CD1c-positive myeloid dendritic cell (primary cell): Measurements from ENCODE around the gene LEMD2.

Experiments
- DNase-seq: peaks from one replicate; pipeline ENCODE4 v3.0.0-alpha.2; 2016; ENCODE audit errors: extremely low spot score

LEMD2 gene

DNA sequence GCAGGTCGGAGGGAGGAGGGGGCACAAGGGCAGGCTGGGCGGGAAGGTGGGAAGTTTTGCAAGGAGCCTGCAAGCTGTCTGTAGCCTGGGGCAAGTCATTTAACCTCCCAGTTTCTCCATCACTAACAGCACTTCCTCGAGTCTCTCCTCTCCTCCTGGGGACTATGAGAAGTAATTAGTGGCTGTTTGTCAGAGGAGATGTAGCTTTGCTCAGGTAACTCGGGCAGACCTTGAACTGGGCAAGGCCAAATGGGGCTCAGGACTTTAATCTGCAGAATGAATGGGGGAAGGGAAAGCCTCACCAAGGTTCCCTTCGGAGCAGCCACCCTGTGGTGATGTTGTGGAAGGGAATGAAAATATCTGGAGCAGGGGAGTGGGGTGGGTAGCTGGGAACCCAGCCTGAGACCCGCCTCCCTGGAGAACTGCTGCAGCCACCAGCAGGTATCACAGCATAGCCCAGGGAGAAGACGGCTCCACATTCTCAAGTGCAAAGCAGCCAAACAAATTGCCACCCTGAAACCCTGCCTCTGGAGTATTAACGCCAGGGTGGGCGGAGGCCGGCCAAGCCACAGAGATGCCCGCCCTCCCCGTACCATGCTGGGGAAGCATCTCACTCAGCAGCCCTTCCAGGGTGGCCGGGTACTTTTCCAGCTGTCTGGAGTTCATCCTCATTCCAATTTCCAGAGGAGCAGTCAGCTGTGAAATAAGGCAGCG is 6.1 kb upstream of the LEMD2 start:
- DNase-seq, result no peak

DNA sequence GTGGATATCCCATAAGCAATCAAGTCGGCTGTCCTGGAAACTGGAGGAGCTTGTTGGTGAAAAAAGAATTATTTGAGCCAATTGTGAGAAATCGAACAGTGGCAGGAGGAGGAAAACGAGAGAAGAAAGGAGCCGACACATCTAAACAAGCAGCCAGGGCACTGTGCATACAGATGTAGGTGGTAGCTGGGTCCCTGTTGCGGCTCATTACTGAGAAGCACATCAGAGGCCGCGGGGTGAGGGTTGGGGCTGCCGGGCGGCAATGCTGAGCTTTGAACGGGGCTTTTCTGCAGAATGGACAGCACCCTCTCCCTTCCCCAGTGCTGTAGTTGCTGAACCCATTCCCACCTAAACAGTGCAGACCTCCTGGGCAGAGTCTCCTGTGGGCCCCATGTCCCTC is 4.1 kb upstream of the LEMD2 start:
- no peak for DNase-seq

DNA sequence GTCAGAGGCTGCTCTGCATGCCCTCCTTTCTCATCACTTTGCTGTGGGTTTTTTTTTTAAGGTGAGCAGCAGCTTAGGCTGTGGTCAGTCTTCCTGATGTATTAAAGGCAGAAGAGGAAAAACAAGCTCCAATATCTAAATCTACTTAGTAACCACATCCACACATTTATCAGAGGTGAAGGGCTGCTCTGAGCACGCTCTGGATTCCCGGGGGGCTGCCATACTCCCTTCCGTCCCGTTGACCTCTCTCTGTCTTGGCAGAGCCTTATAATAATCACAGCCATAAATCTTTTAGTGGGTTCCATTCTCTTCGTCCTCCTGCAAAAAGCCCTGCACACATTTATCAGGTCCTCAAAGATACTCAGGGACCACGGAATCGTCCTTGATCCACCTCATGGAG is 2.7 kb upstream of the LEMD2 start:
- DNase-seq, result no peak

DNA sequence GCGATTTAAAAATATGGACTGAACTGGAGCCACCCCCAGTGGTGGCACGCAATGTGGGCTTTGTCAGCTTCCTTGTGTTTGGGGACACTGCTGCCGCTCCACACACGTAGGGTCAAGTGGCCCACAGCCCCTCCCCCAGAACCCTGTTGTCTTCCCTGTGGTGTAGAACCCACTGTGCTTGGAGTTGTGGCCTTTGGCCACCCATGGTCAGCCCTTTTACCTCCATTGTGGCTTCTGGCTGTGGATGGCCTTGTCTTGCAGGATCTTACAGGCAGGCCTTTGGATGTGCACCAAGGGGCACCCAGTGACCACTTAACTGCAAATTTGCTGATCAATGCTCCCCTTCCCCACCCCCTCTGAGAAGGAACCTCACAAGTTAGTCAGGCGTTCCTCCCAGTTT is 2.0 kb upstream of the LEMD2 start:
- DNase-seq, result no peak

DNA sequence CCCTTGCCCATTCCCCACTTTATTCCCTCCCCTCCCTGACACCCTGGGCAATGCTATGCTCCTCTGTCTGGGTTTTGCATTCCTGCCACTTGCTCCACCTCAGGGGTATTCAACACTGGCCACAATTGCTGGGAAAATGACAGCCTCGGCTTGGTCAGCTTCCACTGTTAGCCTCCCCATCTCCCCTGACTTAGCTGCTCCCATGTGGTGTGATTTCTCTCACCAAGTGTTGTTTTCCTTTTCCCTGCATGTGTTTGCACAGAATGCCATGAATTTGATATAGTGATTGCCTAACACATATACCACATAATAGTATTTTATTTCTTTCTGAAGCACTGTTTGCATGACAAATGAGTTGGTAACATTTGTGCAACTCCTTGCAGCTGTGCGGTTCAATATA is 1.4 kb upstream of the LEMD2 start:
- no peak for DNase-seq

- no peak for DNase-seq
Measured at GRCh38 chr6:33789550-33789895, 593 bp upstream of the LEMD2 start.

DNA sequence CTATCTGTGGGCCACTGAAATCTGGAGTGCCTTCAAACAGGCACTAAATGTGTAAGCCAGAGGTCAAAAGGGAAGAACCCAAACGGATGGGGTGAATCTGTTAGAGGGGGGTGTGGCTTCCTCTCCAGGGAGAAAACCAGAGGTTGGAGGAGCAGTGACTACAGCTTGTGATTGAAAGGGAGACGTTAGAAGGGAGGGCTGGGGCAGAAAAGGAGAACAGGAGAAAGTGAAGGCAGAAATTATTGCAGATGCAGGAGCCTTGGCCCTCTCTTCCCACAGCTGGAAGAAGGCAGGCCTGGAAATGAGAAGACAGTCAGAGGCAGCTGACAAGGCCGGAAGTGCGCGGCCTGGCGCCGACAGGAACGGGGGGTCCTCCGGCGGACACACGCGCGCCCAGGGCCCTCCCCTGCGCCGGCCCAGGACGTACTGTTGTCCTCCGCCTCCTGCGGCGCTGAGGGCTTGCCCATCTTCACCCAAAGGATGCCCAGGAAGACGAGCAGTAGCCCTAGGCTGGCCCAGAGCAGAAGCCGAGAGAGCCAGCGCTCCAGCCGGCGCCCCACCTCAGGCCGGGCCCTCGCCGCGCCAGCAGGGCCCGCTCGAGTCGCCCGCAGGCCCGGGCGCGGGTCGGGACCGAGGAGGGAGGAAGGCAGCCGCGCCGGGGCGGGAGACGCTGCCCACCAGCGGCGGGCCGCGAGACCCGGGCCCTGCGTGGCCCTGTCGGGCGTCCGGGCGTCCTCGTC is 806 bp downstream of the LEMD2 start:
- DNase-seq, result peak; percentile 89

DNA sequence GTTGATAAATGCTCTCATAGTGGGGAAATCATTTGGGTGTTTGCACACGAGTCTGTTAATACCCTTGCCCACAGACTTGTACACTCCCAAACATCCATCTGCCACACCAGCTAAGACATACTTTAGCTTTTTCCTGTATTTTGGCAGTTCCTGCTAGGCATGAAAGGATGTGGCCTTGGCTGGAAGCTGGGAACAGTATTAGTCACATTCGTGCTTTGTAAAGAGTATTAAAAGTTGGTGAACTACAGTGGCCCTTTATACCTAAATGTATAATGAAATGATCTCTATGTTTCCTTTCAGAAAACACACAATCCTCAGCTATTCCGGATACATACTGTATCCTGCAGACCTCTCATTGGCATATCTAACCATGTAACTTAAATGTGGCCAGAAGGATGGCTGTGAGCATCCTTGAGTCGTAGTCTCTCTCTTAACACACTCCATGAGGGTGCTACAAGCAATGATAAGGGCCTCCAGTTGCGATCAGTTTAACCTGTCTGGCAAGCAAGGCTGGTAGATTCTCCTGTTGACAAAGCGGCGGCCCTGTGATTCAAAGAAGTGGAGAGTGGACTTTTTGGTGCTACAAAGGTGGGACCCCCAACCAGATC is 1.5 kb downstream of the LEMD2 start:
- no peak for DNase-seq

DNA sequence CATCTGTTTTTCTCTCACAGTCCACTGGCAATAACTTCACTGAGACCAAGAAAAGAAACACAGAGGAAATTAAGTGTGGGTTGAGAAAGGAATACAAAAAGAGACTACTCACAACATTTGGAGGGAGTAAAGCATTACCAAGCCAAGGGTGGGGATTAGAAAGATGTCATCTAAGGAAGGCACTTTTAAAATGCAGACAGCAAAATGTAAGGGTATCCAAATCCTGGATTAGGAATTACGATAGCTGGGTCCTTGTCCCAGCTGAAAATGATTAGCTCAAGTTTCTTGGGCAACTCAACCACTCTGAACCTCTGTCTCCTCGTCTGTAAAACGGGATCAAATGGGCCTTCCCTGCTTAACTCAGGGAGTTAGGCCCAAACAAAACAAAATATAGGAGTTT is 2.2 kb downstream of the LEMD2 start:
- DNase-seq, result no peak

DNA sequence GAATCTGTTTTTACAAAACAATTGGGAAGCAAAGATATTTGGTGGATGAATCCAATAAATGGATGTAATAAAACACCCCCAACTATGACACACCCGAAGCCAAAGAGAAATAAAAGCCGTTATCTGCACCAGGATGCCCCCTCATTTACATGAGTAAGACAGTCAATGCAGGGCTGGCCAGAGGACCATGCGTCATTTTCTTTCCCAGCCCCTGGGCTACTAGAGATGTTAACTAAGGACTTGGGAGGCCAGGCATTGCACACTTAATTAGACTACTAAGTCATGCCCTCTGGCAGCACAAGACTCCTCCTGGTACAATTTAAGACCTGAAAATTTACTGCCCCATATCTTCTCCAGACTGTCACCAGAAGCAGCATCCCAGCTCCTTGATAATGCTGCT is 3.2 kb downstream of the LEMD2 start:
- DNase-seq, result no peak

DNA sequence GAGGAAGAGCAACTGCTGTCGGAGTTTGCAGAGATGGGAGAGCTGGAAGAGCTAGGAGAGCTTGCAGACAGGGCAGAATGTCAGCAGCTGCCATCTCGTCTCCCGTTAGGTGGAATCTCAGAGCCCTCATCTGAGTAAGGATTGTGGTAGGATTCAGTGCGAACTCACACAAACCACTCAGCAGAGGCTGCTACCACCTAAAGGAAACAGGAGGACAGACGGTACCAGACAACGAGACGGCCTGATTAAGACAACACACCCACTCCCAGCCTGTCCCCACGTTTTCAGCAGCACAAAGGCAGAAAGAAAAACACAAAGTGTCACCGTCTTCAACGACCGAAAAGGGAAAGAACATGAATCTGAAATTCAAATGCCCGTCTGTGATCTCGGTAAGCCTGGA is 4.1 kb downstream of the LEMD2 start:
- no peak for DNase-seq

- no peak for DNase-seq
Measured at GRCh38 chr6:33783781-33784520, 5.0 kb downstream of the LEMD2 start.

- no peak for DNase-seq
Measured at GRCh38 chr6:33782561-33782960, 6.4 kb downstream of the LEMD2 start.

- DNase-seq, result no peak
Measured at GRCh38 chr6:33781131-33781975, 7.6 kb downstream of the LEMD2 start.

GRCh38 chr6:33779895-33780294 is 9.0 kb downstream of the LEMD2 start:
- DNase-seq, result no peak

- DNase-seq, result no peak
Measured at GRCh38 chr6:33779290-33779689, 9.6 kb downstream of the LEMD2 start.

DNA sequence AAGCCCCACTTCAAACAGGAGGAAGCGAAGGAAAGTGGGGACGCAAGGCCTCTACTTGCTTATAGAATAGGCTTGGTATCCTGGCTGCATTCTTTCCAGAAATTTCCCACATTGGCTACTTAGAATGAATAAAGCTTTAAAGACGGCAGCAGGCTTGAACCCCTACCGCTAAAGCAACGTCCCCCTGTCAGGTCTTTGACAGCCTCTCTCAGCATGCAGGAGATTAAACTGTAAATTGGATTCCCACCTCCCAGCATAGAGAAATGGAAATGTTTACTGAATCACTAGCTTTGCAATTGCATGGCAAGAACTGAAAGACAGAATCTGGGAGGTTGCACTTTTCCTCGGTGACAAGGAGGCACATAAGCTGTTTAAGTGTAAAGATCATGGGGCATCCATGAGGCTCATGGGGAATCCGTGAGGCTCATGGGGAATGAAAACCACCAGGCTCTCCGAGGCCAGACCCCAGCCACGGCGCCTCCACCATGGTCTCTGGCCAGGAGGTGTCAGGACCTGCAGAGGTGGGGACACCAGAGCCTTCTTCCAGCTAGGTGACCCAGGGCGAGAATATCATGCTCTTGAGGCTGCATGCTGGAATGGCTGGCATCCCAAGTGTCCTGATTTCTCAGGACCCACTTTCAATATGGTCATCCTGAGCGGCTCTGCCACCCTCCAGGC is 10.3 kb downstream of the LEMD2 start:
- no peak for DNase-seq

DNA sequence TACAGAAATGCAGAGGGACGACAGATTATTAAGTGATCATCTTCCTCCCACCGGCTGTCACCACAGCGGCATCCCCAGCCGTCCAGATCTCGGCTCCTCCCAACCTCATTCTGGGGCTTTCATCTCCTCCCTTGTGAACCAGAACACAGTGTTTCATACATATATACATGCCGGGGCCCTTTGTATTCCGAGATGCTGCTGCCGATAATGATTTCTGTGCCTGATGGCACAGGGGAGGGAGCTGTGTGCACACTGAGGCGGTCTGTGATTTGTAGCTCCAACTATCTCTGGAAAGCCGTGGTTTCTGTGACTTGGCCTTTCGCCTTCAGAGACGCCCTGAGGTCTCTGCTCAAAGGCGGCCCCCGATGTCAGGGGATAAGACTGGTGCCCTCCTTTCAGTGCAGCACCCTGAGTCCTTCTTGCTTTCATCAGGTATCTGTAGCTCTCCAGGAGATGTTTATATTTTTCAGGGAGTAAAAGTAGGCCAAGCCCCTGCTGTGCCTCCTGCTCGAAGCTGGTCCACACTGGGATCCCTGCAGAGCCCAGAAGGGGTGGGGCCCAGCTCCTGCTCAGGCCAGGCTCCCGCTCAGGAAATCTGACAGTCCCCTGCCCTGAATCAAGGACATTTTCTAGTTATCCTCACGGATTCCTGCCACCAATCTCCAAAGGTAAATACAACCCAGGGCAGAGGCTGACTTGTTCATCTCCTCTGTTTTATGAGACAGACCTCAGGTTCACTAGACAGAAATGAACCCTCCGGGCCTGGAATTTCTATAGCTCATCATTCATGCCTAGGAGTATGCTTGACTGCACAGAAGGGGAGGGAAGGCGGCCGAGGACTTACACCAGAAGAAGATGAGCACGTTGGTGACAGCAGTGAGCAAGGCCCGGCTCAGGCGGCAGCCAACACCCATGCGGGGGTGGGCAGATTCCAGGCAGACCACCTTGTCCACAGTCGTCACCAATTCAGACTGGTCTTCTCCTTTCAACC is 11.2 kb downstream of the LEMD2 start:
- no peak for DNase-seq

- DNase-seq, result no peak
Measured at GRCh38 chr6:33776764-33777163, 12.2 kb downstream of the LEMD2 start.

GRCh38 chr6:33776186-33776585 is 12.7 kb downstream of the LEMD2 start:
- no peak for DNase-seq
